HUES64 (cell line): ENCODE data around the gene ANTXR1.

Experiments used
- H3K27ac ChIP-seq: 2 replicates; pipeline ENCODE4 v1.7.0; 2013; ENCODE audit warnings: low read depth, low read length, inconsistent platforms
- H3K27me3 ChIP-seq: 2 replicates; pipeline ENCODE4 v1.6.1; 2013; ENCODE audit warnings: mild to moderate bottlenecking, low read length; ENCODE audit not compliant: insufficient read depth
- H3K36me3 ChIP-seq: 2 replicates; pipeline ENCODE4 v1.6.1; 2013; ENCODE audit warnings: mild to moderate bottlenecking, low read length; ENCODE audit not compliant: insufficient read depth
- H3K4me1 ChIP-seq: 2 replicates; pipeline ENCODE4 v1.6.1; 2013; ENCODE audit warnings: mild to moderate bottlenecking, low read length, moderate library complexity; ENCODE audit not compliant: insufficient read depth
- H3K4me3 ChIP-seq: 2 replicates; pipeline ENCODE4 v1.5.1; 2013; ENCODE audit warnings: mild to moderate bottlenecking, low read length, moderate library complexity
- H3K9ac ChIP-seq: 2 replicates; pipeline ENCODE4 v1.6.1; 2013; ENCODE audit warnings: mild to moderate bottlenecking, low read depth, low read length
- H3K9me3 ChIP-seq: 2 replicates; pipeline ENCODE4 v1.6.1; 2013; ENCODE audit warnings: low read depth, low read length; ENCODE audit not compliant: insufficient read depth
- WGBS: fragments of 150-250, 120-280 bp; methylation state at CpG from one replicate; pipeline ENCODE4 v1.1.7; 2013; ENCODE audit warnings: missing lambda C conversion rate; 5-methylcytosine and 5-hydroxymethylcytosine counted together

The ANTXR1 gene

DNA sequence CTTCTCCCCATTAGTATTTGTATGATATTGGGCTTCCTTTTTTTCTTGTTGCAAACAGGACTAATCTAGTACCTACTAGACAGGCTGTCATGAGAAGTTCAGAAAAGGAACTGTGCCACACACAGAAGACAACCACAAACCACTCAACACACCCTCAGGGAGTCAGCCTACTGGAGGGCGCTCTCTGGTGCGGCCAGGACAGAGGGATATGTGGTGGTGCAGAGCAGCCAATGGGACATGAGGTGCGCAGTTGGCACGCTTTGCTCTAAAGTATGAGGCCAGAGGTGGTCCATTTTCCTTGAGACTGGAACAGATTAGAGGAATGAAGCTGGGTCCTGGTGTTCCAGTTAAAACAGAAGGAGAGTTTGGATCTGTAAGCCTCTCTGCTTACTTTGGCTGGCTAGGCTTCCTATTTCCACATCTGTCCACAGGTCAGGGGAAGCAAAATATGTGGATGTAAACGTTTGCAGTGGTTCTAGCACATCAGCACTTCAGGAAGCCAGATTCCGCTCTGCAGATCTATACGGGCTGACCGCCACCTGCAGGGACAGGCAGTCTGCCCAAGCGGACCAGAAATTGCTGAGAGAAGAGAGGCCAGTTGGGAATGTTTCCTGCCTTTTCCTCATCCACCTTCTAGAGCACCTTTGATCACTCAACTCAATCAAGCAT, 260.0 kb downstream of the ANTXR1 start:
- Histone ChIP-seq H3K27ac (no peak overlapping the region), H3K9ac (no peak overlapping the region)
- WGBS: 88% methylated on average over 9 of the region's 9 CpGs

DNA sequence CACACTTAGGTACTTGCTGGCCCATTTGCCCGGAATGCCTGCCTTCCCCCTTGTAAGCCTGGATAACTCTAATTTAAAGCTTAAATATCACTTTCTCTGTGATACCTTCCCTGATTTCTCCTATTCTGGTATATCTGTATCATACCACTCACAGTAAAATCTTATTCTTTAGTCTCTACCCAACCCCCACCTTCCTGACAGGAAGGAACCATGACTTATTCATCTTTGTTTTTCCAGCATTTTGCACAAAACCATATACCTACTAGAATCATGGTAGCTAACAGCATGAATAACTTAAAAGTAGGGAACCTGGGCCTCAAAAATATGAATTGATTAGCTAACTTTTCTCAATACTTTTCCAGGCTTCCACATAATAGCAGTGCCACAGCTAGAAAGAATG, 262.5 kb downstream of the ANTXR1 start:
- H3K4me3 ChIP-seq: no peak overlapping the region
- H3K9ac ChIP-seq: no peak overlapping the region
- no peaks in the 10 kb centered on the region for H3K36me3 ChIP-seq
- no peak overlapping the region for H3K27ac ChIP-seq
- no peaks in the 10 kb centered on the region for H3K27me3 ChIP-seq
- no peaks in the 10 kb centered on the region for H3K9me3 ChIP-seq
- 96% methylated on average over 1 of the region's 1 CpG for WGBS
- H3K4me1 ChIP-seq: no peaks in the 10 kb centered on the region

More for the DNA sequence above, 260.0 kb downstream of the ANTXR1 start:
- no peaks in the 10 kb centered on the region for H3K4me1 ChIP-seq
- no peaks in the 10 kb centered on the region for H3K9me3 ChIP-seq
- no peaks in the 10 kb centered on the region for H3K27me3 ChIP-seq
- H3K4me3 ChIP-seq: no peak overlapping the region
- H3K36me3 ChIP-seq: no peaks in the 10 kb centered on the region

DNA sequence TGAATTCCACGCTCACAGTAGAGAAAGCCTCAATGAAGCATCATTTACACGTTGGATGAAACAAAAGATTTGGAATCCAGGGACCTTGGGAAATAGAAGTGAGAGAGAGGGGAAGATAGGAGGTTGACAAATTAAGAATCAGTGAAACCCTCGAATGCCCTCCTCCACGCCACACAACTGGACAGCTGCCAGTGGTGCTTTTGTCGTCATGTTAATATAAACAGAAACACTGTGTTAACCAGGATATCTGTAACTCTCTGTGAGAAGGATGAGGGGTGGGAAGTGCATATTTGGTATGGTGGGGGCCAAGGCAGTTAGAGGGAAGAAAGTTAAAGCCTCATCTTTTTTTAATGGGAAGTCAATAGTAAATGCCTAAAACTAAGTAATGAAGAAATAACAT, 265.4 kb downstream of the ANTXR1 start:
- no peak overlapping the region for H3K9ac ChIP-seq
- H3K36me3 ChIP-seq: no peaks in the 10 kb centered on the region
- 91% methylated on average over 5 of the region's 5 CpGs for WGBS
- H3K27me3 ChIP-seq: no peaks in the 10 kb centered on the region
- no peak overlapping the region for H3K27ac ChIP-seq
- H3K4me3 ChIP-seq: no peak overlapping the region
- H3K9me3 ChIP-seq: no peaks in the 10 kb centered on the region
- no peaks in the 10 kb centered on the region for H3K4me1 ChIP-seq

DNA sequence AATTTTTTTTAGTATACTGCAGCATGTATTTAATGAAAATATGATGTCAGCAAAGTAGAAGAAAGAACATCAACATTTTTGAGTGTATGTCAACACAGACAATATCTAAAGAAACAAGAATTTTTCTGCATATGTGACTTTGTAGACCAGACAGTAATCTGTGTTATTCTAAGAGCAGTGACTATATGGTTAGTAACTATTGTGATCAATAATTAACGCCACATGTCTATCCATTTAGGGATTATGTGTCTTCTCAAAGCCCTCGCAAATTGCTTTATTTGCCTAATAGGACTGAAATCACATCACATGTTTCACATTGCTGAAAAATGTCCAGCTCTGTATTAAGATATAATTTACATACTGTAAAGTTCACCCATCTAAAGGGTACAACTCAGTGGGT, 266.2 kb downstream of the ANTXR1 start:
- 97% methylated on average over 2 of the region's 2 CpGs for WGBS
- Histone ChIP-seq H3K4me3 (no peak overlapping the region), H3K27ac (no peak overlapping the region), H3K4me1 (no peaks in the 10 kb centered on the region), H3K9ac (no peak overlapping the region), H3K9me3 (no peaks in the 10 kb centered on the region), H3K36me3 (no peaks in the 10 kb centered on the region), H3K27me3 (no peaks in the 10 kb centered on the region)

DNA sequence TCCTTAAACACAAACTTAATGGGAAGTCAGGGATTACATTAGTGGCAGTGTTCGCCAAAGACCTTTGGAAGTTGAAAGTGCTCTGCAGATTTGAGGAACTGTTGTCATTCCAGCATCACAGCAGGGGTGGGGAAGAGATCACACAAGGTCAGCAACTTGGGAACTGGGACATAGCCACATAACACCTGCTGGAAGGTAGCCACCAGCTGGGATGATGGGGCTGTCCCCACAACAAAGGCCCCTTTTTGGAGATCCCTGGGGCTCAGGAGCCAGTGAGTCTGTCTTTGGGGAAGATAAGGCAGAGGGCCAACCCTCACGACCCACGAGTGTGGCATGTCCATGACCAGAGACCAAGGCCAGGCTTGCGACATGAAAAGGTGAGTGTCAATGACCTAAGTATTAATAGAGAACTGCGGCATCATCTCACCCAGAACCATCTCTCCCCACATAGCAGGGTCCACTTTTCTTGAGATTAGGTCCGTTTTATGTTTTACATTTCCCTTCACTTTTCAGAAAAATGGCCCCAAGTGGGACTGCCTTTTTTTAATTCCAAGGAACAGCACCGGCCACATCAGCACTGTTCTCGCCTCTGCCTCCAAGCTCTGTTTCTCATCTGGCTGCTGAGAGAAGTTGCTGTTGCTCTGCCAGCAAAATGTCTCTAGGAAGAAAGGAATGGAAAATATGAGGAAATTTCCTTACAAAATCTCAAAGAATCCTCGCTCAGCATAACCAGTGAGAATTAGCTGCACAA, 267.1 kb downstream of the ANTXR1 start:
- WGBS: 89% methylated on average over 9 of the region's 9 CpGs
- Histone ChIP-seq H3K9ac (no peak overlapping the region), H3K9me3 (no peaks in the 10 kb centered on the region), H3K36me3 (no peaks in the 10 kb centered on the region), H3K4me3 (no peak overlapping the region), H3K4me1 (no peaks in the 10 kb centered on the region), H3K27me3 (no peaks in the 10 kb centered on the region), H3K27ac (no peak overlapping the region)

DNA sequence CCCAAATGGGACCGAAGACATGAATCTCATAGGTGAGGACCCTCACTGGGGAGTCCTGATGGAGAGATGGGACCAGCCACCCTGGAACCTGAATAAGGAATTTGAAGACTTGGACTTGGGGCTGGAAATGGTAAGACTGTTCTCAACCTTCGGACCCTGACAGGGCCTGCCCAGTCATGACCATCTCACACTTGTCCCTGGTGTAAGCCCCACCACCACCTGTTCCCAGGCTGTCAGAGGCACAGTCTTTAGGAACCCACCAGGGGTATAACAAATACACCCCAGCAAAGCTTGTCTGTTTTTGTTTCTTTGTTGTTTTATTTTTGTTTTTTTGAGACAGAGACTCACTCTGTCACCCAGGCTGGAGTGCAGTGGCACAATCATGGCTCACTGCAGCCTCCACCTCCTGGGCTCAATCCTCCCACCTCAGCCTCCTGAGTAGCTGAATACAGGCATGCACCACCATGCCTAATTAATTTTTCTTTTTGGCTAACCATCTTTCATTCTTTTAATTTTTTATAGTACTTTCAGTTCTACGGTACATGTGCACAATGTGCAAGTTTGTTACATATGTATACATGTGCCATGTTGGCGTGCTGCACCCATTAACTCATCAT, 267.9 kb downstream of the ANTXR1 start:
- H3K36me3 ChIP-seq: no peaks in the 10 kb centered on the region
- no peaks in the 10 kb centered on the region for H3K9me3 ChIP-seq
- H3K4me1 ChIP-seq: no peaks in the 10 kb centered on the region
- H3K9ac ChIP-seq: no peak overlapping the region
- WGBS: 91% methylated on average over 4 of the region's 4 CpGs
- H3K27me3 ChIP-seq: no peaks in the 10 kb centered on the region
- H3K4me3 ChIP-seq: no peak overlapping the region
- no peak overlapping the region for H3K27ac ChIP-seq

DNA sequence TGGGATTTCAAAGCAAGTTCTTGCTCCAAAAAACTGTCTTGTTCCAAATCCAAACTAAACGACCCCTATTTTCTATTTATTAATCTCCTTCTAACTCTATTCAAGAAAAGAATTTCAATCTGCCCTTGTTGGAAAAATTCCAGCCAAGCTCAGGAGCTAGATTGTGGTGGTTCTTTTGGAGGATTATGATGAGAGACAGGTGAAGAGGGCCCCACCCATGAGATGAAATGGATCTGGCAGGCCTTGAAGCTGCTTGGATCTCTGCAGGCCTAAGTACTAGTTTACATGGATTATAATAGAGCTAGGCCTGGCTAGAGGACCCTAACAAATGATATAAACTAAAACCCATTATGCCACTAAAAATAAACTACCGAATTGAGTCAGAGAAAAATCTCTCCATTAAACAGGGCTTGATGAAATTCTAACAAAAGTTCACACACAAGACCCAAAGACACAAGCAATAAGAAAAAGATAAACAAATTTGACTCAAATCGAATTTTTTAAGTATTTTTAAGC, 272.5 kb downstream of the ANTXR1 start:
- H3K9me3 ChIP-seq: no peaks in the 10 kb centered on the region
- H3K4me1 ChIP-seq: no peaks in the 10 kb centered on the region
- no peak overlapping the region for H3K27ac ChIP-seq
- H3K36me3 ChIP-seq: no peaks in the 10 kb centered on the region
- no peak overlapping the region for H3K9ac ChIP-seq
- no peak overlapping the region for H3K4me3 ChIP-seq
- no peaks in the 10 kb centered on the region for H3K27me3 ChIP-seq
- 86% methylated on average over 3 of the region's 3 CpGs for WGBS

DNA sequence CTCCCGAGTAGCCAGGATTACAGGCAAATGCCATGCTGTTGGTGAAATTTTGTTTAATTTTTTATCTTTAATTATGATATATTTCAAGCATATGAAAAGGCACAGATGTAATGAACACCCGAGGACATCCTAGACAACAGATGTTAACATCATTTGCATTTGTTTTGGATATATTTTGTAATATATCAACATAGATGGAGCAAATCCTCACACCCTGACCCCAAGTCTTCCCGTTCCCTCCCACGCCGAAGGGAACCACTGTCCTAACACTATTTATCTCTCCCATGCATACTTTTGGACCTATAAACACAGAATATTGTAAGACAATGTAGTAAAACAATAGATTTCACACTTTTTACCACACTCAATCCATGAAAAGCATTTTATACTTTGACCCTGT, 274.6 kb downstream of the ANTXR1 start:
- Histone ChIP-seq H3K9ac (no peak overlapping the region), H3K9me3 (no peaks in the 10 kb centered on the region), H3K27ac (no peak overlapping the region), H3K4me3 (no peak overlapping the region), H3K4me1 (no peaks in the 10 kb centered on the region), H3K36me3 (no peaks in the 10 kb centered on the region), H3K27me3 (no peaks in the 10 kb centered on the region)
- 95% methylated on average over 3 of the region's 5 CpGs for WGBS

DNA sequence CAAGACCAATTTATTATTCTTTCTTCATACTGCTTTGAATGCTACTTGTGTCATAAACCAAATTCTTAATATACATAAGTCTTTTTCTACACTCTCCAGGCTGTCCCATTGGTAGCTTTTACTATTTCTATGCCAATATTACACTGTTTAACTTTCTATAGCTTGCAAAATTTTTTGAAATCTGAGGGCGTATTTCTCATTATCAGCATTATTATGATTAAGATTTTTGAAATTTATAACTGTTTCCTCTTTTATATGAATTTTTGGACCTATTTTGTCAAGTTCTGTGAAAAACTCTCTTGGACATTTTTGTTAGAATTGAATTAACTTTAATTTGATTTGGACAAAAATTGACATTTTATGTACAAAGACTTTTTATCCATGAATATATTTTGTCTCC, 275.4 kb downstream of the ANTXR1 start:
- H3K27me3 ChIP-seq: no peaks in the 10 kb centered on the region
- H3K27ac ChIP-seq: no peak overlapping the region
- H3K4me1 ChIP-seq: no peaks in the 10 kb centered on the region
- no peak overlapping the region for H3K9ac ChIP-seq
- H3K36me3 ChIP-seq: no peaks in the 10 kb centered on the region
- no CpG with 5 or more reads among the region's 1 CpG for WGBS
- no peaks in the 10 kb centered on the region for H3K9me3 ChIP-seq
- no peak overlapping the region for H3K4me3 ChIP-seq

DNA sequence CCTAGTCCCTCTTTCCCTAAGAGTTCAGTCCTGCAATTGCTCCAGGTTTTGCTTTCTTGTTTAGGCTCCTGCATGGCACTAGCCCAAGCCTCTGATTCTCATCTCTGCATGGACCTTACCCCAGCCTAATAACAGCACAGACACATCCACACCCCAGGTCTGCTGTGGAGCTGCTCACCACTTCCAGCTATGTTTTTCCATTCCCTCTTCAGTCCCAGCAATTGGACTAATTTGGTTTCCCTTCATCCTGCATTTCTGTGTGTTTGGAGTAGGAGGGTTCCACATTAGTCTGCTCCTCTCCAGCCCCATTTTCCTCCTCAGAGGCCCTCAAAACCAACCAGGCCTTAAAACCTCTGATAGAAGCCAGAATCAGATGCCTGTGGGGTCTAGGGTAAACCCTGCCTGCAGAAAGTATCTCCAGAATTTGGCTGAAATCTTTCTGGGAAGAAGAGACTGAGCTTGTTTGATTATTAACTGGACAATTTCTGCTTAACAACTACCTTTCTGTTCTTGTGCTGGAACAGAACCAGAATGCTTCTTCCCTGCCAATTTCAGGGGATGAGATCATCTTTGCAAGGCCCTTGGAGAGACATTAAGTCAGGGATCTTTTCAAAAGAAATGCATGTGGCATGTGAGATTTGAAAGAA, 278.1 kb downstream of the ANTXR1 start:
- H3K9me3 ChIP-seq: no peaks in the 10 kb centered on the region
- no peak overlapping the region for H3K9ac ChIP-seq
- H3K27ac ChIP-seq: no peak overlapping the region
- no peaks in the 10 kb centered on the region for H3K4me1 ChIP-seq
- no peak overlapping the region for H3K4me3 ChIP-seq
- no peaks in the 10 kb centered on the region for H3K36me3 ChIP-seq
- no peaks in the 10 kb centered on the region for H3K27me3 ChIP-seq

DNA sequence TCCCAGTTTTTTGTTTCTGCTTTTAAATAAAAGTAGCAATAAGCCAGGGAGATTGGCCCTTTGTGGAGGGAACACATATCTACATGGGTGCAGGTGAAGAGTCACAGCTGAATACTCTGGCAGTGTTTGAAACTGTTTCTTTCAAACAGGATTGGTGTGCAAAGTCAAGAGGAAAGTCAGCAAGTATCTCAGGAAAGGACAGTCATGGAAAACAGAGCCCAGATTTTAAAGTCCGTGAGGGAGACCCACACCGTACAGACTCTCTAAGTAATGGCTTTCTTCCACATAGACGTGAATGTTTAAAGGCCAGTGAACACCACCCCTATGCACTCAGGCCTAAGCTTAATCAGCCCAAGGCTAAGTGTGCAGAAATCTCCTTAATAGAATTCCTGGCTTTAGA, 278.7 kb downstream of the ANTXR1 start:
- Histone ChIP-seq H3K36me3 (no peaks in the 10 kb centered on the region), H3K4me1 (no peaks in the 10 kb centered on the region), H3K27me3 (no peaks in the 10 kb centered on the region), H3K9me3 (no peaks in the 10 kb centered on the region), H3K9ac (no peak overlapping the region), H3K27ac (no peak overlapping the region), H3K4me3 (no peak overlapping the region)
- WGBS: 90% methylated on average over 3 of the region's 3 CpGs
